GM18520 (cell line): ENCODE measurements around the gene RLIM.
"Not testable (repeated sequence)": the region's sequence is repeated elsewhere in the genome, so short reads cannot be mapped to it uniquely, and the experiment has no call there.

Experiments
- ATAC-seq: cut with Tn5 transposase; IDR thresholded peaks from one replicate; pipeline ENCODE4 v1.9.1; 2021; ENCODE audit not compliant: unreplicated experiment

RLIM gene, protein sequence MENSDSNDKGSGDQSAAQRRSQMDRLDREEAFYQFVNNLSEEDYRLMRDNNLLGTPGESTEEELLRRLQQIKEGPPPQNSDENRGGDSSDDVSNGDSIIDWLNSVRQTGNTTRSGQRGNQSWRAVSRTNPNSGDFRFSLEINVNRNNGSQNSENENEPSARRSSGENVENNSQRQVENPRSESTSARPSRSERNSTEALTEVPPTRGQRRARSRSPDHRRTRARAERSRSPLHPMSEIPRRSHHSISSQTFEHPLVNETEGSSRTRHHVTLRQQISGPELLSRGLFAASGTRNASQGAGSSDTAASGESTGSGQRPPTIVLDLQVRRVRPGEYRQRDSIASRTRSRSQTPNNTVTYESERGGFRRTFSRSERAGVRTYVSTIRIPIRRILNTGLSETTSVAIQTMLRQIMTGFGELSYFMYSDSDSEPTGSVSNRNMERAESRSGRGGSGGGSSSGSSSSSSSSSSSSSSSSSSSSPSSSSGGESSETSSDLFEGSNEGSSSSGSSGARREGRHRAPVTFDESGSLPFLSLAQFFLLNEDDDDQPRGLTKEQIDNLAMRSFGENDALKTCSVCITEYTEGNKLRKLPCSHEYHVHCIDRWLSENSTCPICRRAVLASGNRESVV

DNA sequence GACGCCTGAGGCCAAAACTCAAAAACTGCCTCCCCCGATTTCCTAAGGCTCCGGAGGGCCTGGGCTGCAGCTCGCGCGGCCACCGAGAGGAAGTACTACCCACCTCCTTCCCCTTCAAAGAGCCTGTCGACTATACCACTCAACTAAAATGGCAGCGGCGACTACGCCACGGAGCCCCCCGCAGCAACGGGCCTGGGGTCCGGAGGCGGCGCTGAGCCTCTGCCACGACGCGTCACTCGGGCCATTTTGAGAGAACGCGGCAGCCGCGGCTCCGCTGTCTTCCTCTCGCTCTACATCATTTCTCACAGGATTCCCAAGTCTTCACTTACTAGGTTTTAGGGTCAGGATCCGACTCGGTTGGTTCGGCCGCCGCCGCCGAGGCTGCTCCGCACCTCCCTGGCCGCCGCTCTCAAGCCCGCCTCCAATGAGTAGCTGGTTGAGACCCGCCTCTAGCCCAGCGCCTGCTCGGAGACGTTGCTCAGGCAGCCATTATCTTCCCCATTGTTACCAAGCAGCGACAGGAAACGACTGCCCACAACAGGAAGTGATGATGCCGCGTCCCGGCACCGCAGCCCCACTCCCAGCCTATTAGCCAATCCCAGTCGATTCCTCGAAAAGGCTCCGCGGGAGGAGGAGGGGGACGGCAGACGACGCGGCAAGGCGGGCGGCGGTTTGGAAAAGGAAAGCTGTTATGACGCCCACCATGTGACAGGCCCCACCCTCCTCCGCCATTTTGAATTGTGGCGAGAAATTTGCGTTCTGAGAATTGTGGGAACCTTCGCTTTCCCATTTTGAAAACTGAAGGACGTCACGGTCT is at the start of gene RLIM:
Gene RLIM (minus strand): TSS at position 532 of the 817 bp plus-strand sequence. CDS start 18,647 bp downstream, outside the sequence.
- ATAC-seq: peak; percentile 92

DNA sequence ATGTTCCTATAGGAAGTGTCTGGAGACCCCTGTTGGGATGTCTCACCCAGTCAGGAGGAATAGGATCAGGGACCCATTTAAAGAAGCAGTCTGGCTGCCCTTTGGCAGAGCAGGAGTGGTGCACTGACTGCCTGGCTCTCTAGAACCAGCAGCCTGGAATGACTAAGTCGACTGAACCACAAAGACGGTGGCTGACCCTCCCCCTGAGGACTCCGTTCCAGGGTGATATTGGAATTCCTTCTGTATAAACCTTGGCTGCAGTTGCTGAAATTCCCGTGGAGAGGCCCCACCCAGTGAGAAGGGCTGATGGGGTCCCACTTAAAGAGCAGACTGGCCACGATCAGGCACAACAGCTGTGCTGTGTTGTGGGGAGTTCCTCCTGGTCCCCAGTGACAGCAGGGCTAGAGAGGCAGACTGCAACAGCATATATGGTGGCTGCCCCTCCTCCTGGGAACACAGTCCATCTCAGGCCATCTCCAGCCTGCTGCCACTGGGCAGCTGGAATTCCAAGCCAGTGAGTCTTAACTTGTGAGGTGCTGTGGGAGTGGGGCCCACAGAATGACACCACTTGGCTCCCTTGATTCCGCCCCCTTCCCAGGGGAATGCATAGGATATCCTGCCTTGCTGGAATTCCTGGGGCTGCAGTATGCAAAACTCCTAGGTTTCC is 41.8 kb upstream of the RLIM start:
- ATAC-seq: no peak

DNA sequence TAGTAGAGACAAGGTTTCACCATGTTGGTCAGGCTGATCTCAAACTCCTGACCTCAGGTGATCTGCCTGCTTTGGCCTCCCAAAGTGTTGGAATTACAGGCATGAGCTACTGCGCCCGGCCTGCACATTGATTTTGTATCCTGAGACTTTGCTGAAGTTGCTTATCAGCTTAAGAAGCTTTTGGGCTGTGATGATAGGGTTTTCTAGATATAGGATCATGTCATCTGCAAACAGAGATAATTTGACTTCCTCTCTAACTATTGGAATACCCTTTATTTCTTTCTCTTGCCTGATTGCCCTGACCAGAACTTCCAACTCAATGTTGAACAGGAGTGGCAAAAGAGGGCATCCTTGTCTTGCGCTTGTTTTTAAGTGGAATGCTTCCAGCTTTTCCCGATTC is 40.5 kb upstream of the RLIM start:
- ATAC-seq: not testable (repeated sequence)

DNA sequence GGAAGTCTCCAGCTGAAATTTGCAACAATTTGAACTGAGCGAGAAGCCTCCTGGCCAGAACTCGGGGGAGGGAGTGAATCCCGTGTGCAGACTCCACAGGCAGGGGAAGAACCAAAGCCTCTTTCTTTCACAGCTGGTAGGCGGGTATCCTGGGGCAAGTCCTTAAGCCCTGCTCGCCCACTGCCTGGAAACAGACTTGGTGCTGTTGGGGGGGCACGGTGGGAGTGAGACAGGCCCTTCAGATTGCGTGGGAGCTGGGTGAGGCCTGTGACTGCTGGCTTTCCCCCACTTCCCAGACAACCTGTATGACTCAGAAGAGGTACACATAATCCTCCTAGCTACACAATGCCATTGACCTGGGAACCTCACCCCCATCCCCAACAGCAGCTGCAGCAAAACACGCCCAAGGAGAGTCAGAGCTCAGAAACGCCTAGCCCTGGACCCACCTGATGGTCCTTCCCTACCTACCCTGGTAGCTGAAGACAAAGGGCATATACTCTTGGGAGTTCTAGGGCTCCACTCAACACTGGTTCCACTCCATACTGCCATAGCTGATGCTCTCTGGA is 22.4 kb upstream of the RLIM start:
- ATAC-seq: no peak

DNA sequence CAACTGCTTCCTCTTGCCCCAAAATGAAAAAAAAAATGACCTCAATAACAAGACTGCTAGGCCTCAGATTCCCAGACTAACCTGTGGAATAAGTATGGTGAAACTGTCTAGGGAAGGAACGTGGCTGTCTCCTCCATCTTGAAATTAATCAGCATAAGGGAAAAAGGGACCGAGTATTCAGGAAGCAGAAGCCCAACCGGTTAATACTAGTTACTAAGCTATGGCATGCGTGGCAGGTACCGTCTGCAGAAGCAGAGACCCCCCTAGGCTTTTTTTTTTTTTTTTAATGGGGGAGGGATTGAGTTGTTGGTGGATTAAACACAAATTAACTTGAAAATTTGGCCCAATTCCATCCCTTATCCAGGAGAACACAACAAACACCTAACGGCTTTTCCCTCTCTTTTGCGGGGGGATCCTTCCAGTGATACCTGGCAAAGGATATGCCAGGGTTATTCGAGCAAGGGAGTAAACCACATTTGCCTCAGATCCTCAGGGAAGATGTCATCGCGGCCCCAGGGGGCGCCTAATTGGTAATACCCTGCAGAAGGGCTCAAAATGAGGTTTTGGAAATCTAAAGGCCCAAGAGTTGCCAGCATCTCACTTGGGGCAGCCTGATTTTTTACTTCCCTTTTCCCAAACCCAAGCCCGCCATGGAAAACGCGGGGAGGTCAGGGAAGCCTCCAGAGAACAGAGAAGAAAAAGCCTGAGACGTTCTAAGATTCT is 893 bp downstream of the RLIM start:
- ATAC-seq: no peak

DNA sequence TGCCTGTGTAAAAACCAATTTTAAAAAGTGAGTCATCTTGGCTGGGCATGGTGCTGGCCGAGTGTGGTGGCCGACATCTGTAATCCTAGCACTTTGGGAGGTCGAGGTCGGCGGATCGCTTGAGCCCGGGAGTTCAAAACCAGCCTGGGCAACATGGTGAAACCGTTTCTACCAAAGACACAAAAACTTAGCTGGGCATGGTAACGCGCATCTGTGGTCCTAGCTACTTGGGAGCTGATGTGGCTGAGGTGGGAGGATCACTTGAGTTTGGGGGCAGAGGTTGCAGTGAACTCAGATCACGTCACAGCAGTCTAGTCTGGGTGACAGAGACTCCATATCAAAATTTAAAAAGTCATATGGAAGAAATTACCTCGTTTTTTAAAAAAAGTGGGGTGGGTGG is 7.6 kb downstream of the RLIM start:
- no peak for ATAC-seq

DNA sequence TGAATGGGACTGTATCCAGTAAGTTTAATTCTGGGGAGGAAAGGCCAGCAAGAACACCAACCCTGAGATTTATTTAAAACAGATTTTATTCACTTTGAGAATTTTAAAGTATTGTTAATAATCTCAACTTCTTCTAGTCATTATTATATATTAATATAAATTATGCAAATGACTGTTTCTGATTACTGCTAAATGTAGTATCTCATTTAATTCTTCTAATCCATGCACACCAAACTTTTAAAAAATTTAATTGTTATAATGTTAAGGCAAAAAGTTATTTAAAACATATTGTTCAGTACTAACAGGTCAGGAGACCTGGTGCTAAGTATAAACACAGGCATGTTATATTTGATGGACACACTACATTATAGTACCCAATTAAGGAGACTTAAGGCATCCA is 8.1 kb downstream of the RLIM start:
- no peak for ATAC-seq

DNA sequence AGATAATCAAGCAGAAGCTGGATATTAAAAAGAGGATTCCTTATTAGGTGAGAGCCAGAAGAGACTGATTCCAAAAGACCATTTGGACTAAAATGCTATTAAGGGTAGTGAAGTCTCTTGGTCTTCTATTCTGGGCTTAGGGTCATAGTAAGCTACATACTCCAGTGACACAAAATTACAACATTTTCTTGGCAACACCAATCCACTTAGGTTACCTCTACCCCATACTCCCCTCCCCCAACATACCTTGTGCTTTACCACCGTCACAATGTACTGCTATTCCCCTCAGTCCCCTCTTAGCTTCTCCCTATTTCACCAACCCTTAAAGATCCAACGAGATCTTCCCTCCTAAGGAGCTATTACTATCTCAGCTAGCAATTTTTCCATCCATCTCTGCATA is 11.4 kb downstream of the RLIM start:
- ATAC-seq: no peak

DNA sequence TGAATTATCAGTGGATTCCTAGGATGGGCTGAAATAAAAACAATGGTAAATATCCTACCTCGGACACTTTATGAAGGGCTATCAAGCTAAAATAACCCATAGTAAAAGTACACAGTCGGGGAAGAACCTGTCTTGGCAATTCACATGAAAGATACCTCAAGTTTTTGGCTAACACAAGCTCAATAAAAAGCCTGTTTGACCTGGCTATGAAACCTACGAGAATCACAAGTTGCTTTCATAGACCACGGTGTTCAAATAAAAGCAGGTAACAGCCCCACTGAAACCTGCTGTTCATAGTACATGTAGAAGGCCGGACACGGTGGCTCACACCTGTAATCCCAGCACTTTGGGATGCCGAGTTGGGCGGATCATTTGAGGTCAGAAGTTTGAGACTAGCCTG is 12.3 kb downstream of the RLIM start:
- no peak for ATAC-seq

DNA sequence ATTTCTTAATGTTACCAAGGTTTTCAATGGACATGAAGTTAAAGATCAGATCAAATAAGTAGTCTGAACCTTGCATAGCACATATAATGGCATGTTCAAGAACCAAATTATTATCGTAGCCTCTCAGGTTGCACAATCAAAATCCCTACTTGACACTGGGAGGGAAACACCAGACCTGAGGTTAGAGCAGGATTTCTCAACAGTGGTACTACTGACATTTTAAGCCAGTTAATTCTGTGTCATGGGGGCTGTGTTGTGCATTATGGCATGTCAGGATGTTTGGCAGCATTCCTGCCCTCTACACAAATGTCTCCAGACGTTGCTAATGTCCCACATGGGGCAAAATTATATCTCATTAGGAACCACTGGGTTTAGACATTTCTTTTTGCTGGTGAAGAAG is 20.8 kb downstream of the RLIM start:
- ATAC-seq: no peak

DNA sequence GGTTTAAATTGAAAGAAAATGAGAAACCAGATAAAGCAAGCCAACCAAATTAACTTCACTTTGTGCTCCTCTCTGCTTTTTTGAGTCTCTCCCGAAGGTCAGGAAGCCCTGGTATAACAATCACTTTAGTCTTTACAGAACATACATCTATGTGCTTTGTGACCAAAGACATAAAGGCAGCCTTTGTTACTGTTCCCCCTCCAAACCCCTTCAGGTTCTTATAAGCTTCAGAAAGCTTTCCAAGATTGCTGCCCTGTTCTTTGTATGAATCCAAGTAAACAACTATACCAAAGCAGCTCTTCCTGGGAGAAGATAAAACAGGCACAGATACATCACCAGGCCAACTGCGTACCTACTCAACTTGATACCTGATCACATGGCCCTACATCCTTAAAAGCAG is 28.7 kb downstream of the RLIM start:
- ATAC-seq: no peak

DNA sequence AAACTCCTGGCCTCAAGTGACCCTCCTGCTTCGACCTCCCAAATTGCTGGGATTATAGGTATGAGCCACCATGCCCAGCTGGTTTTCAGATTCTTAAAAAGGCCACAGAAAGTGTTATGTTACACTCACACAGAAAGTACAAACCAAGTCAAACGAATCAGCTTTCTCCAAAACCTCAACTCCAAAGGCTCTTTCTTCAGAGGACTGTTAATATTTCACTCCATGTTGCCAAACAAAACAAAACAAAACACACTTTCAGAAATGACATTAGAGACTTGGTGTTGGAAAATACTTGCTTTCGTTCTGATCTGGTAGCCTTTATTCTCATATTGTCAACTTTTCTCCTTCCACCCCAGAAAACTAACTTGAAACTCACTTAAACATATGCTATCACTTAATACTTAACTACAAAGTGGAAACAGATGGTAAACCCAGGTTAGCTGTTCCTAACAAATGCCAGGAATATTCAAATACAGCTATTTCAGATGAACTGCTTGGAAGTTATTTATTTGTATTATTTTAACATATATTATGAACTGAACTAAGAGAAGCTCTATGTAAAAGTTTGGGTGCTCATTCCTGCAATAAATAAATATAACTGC is 34.7 kb downstream of the RLIM start:
- no peak for ATAC-seq

DNA sequence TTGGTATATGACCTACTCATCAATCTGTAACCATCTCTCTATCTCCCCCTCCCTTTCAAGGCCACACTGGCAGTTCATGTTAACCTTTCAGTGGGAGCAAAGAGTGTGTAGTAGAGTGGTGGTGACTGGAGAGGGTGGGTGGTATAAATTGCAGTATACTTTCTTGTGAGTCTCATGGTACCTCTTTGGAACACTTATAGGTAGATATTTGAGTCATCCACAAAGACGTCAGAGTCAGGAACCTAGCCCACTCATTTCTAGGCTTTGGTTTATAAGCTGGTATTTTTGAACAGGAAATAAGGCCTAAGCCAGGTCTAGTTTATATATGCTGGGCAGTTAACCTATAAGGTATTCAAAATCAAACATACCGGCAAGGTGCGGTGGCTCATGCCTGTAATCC is 36.3 kb downstream of the RLIM start:
- no peak for ATAC-seq

DNA sequence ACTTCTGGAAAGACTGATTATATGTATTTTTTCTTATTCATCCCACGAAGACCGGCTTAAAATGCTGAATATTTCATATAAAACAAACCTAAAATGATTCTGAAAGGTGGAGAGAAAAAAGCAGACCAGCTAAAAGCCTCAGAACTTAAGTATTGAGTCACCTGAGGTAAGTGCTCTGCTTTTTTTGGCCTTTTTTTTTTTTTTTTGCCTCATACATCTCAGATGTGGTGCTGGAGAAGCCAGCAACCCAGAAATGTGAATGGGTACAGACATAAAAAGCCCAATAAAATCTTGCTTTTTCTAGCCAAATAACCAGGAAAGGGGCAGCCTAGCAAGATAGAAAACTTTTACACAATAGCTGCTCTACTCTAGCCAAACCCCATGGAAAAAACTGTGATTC is 57.0 kb downstream of the RLIM start:
- no peak for ATAC-seq

DNA sequence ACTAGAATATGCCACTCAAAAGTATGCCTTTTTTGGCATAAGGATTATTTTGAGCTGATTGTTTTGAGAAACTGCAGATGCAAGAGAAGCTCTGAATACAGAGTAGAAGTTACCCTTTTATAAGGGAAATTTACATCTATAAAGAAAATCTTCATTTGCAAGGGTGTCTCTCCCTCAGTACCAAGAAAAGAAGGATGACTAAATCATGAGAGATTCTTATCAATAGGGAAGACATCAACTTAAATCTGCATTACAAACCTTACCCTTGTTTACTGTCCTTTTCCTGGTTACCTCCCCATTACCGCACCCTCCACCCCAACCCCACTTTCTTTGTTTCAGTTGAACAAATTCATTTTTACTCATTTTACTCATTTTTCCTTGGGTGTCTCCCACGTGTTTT is 62.5 kb downstream of the RLIM start:
- no peak for ATAC-seq

DNA sequence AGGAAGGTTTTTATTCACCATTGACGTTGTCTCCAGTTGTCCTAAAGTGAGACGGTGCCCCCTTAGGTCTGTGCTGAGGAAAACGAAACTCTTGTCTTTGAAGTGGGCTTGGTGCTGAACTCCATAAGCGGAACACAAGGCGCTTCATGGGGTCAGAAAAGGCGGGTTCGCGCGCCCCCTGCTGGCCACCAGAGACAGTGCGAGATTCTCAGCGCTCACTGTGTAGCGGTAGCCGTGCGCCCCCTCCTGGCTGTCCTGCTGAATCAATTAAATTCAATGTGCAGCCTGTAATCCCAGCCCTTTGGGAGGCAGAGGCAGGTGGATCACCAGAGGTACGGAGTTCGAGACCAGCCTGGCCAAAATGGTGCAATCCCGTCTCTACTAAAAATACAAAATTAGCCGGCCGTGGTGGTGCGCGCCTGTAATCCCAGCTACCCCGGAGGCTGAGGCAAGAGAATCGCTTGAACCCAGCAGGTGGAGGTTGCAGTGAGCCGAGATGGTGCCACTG is 64.1 kb downstream of the RLIM start:
- ATAC-seq: peak; percentile 75

DNA sequence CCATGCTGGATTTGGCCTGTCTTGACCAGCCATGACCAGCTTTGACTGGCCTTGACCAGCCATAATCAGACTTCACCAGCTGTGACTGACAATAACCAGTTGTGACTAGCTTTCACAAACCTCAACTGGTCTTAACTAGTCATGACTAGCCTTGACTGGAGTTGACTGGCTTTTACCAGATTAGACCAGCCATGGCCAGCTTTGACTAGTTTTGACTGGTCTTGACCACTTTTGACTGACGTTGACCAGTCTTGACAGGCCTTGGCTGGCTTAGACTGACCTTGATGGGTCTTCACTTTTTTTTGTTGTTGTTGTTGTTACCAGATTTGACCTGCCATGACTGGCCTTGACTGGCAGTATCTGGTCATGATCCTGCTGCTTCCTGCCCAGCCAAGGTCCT is 67.4 kb downstream of the RLIM start:
- no peak for ATAC-seq

DNA sequence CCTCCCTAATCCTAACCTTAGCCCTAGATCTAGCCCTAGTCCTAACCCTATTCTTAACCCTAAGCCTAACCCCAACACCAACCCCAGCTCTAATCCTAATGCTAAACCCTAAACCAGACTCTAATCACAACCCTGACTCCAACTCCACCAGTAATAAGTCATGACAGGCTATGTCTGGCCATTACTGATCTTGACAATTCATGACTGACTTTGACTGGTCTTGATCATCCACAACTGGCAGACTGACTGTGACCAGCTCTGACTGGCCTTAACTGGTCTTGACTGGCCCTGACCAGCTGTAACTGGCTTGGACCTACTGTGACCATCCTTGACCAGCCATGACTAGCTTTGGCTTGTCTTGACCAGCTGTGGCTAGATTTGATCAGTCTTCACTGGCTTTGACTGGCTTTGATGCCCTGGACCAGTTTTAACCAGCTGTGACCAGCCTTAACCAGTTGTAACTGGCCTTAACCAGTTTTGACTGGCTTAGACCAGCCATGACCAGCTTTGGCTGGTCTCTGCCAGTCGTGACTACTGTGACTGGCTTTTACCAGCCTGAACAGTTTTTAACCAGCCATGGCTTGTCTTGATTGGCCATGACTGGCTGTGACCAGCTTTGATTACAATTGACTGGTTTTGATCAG is 68.4 kb downstream of the RLIM start:
- no peak for ATAC-seq

DNA sequence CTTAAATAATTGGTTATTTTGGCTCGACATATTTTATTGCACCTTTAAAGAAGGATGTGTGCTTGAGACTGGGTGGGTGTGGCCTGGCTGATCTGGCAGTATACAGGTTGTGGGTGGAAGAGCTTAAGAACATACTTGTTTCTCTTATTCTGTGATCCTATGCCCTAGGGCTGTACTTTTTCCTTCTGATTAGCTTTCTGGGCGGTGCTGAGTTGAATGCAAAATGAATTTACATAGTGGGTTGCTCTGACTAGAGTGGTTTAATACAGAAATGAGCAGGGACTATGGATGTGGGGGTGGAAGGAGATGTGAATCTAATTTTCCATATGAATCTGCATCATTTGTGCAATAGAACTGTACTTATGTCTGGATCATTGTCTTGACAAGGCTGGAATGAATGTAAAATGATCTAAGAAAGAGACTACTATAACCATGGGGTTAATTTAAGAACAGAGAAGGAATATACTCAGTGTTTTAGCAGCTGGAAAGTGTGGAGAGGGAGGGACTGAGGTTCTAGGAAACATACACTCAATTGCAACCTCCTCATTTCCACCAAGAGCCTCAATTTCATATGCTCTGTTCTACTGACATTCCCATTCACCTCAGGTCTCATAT is 73.7 kb downstream of the RLIM start:
- ATAC-seq: no peak
